ENCODE results near the gene SSBP4.

GRCh38 chr19:18450931-18451836, 32.0 kb downstream of the SSBP4 start:
- TF ChIP-seq CTCF (IDR thresholded peaks at IDR 0.05), result peak in 2 of 3 donors; percentile 28 to 94
- no peak for TF ChIP-seq POLR2A (IDR thresholded peaks at IDR 0.05)

All from lower leg skin (tissue), 3 donors.